ENCODE data around the gene KYNU. TPM values are rescaled to one million over a fixed set of nuclear protein-coding genes. Genes with fewer than 3 reads are reported as not detected.

The KYNU gene
- 4.3 and 6.0 TPM in 2 replicates for total RNA-seq

DNA sequence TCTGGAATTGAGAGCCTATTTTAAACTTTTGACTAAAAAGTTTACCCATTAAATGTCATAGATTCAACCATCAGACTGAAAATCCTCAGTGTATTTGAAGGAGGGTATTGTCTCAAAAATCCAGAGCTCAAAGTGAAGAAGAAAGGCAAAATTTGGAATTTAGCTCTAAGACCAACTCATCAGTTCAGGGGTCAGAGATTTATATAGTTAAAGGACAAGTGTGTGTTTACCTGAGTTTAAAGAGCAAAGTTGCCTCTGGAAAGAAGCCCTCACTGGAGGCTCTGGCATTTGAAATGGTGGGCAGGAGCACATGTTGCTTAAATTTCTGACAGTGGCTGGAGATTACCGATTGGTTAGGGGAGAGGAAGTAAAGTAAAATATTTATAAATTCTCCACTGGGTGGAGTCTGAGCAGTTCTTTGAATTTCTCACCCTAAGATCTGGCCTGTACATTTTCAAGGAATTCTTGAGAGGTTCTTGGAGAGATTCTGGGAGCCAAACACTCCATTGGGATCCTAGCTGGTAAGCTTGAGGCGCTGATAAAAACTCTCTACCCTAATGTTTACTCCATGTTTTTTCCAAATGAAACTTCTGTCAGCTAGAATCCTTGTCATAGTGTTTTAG, at the start of gene KYNU:
KYNU (plus strand) TSS at position 449 of the 623 bp plus-strand sequence. CDS start 7,704 bp downstream, outside the sequence.

